ENCODE results near the gene AMACR.

The AMACR gene

DNA sequence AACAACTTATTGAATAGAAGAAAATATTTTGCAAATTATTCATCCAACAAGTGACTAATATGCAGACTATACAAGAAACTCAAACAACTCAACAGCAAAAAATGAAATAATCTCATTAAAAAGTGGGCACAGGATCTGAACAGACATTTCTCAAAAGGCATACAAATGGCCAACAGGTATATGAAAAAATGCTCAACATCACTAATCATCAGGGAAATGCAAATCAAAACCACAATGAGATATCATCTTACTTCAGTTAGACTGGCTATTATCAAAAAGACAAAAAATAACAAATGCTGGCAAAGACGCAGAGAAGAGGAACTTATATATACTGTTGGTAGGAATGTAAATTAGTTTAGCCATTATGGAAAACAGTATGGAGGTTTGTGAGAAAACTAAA is 1.8 kb upstream of the AMACR start:
- H3K4me3 ChIP-seq (replicated peaks; ENCODE audit: low read depth, low read length) = no peak overlapping the region
- TF ChIP-seq, protein P1, sequence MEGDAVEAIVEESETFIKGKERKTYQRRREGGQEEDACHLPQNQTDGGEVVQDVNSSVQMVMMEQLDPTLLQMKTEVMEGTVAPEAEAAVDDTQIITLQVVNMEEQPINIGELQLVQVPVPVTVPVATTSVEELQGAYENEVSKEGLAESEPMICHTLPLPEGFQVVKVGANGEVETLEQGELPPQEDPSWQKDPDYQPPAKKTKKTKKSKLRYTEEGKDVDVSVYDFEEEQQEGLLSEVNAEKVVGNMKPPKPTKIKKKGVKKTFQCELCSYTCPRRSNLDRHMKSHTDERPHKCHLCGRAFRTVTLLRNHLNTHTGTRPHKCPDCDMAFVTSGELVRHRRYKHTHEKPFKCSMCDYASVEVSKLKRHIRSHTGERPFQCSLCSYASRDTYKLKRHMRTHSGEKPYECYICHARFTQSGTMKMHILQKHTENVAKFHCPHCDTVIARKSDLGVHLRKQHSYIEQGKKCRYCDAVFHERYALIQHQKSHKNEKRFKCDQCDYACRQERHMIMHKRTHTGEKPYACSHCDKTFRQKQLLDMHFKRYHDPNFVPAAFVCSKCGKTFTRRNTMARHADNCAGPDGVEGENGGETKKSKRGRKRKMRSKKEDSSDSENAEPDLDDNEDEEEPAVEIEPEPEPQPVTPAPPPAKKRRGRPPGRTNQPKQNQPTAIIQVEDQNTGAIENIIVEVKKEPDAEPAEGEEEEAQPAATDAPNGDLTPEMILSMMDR (IDR thresholded peaks at IDR 0.05; ENCODE audit: low read length, missing control alignments) = no peak
- no peak for DNase-seq (ENCODE audit: low read depth)

GRCh38 chr5:34008802-34009201 is 952 bp upstream of the AMACR start:
- DNase-seq (ENCODE audit: low read depth) = no peak
- TF ChIP-seq, protein P1 (IDR thresholded peaks at IDR 0.05; ENCODE audit: low read length, missing control alignments) = no peak
- H3K4me3 ChIP-seq (replicated peaks; ENCODE audit: low read depth, low read length) = peak overlapping the region; percentile 69

- TF ChIP-seq, protein P1 (IDR thresholded peaks at IDR 0.05; ENCODE audit: low read length, missing control alignments) = no peak
- peak; percentile 16 for DNase-seq (ENCODE audit: low read depth)
- peak overlapping the region; percentile 69 for H3K4me3 ChIP-seq (replicated peaks; ENCODE audit: low read depth, low read length)
Observed at GRCh38 chr5:34007201-34007620, 639 bp downstream of the AMACR start.

- no peak for DNase-seq (ENCODE audit: low read depth)
- no peak overlapping the region for H3K4me3 ChIP-seq (replicated peaks; ENCODE audit: low read depth, low read length)
- TF ChIP-seq, protein P1 (IDR thresholded peaks at IDR 0.05; ENCODE audit: low read length, missing control alignments) = no peak
Observed at GRCh38 chr5:34005681-34006080, 2.2 kb downstream of the AMACR start.

GRCh38 chr5:34005211-34005610 is 2.6 kb downstream of the AMACR start:
- TF ChIP-seq, protein P1 (IDR thresholded peaks at IDR 0.05; ENCODE audit: low read length, missing control alignments) = no peak
- DNase-seq (ENCODE audit: low read depth) = no peak

GRCh38 chr5:34003941-34004340 is 3.9 kb downstream of the AMACR start:
- TF ChIP-seq, protein P1 (IDR thresholded peaks at IDR 0.05; ENCODE audit: low read length, missing control alignments) = no peak
- H3K4me3 ChIP-seq (replicated peaks; ENCODE audit: low read depth, low read length) = no peak overlapping the region
- no peak for DNase-seq (ENCODE audit: low read depth)

More at GRCh38 chr5:34005211-34005610, 2.6 kb downstream of the AMACR start:
- no peak overlapping the region for H3K4me3 ChIP-seq (replicated peaks; ENCODE audit: low read depth, low read length)

- peak; percentile 54 for DNase-seq (ENCODE audit: low read depth)
- TF ChIP-seq, protein P1 (IDR thresholded peaks at IDR 0.05; ENCODE audit: low read length, missing control alignments) = no peak
- no peak overlapping the region for H3K4me3 ChIP-seq (replicated peaks; ENCODE audit: low read depth, low read length)
Observed at GRCh38 chr5:34002629-34003328, 5.1 kb downstream of the AMACR start.

Data from fibroblast of pulmonary artery (primary cell).